GM21367 (cell line): ENCODE measurements around the gene RPA1.

Source experiments
- ATAC-seq: cut with Tn5 transposase; IDR thresholded peaks from one replicate; pipeline ENCODE4 v1.9.1; 2021; ENCODE audit not compliant: unreplicated experiment

RPA1 gene

DNA sequence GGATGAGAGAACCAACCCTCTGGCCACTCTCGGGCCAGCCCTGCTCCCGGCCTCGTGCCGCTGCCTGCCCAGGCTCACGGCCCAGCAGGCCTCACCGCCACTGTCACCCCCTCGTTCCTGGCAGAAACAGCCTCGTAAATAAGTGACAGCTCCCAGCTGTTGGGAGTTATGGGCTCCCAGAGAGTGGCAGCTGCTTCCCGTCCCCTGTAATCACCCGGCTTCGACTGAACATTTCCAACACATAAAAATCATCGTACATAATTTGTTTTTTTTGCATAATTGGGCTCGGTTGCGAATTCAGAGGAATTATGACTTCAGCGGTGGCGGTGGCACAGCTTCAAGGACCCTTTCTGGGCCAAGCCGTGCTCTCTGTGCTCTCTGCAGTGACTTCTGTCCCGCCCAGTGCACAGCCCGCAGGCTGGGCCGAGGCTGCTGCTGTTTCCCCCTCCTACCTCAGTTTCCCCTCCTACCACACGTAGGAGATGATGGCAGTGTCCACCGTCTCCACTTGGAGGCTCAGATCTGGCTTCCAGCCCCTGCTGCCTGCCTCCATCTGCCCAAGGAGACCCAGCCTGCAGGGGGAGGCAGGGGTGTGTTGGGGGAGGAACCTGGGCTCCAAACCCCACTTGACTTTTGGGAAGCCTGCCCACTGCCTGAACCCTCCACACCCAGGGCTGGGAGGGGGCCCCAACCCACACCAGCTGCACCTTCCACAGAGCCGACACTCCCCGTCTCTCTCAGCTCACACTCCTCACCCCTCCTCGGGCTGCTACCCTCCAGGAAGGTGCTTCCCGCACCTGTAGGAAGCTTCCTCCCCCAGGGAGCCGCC is 110.4 kb downstream of the RPA1 start:
- no peak for ATAC-seq

GRCh38 chr17:1940810-1941185 is 111.0 kb downstream of the RPA1 start:
- ATAC-seq, result no peak

DNA sequence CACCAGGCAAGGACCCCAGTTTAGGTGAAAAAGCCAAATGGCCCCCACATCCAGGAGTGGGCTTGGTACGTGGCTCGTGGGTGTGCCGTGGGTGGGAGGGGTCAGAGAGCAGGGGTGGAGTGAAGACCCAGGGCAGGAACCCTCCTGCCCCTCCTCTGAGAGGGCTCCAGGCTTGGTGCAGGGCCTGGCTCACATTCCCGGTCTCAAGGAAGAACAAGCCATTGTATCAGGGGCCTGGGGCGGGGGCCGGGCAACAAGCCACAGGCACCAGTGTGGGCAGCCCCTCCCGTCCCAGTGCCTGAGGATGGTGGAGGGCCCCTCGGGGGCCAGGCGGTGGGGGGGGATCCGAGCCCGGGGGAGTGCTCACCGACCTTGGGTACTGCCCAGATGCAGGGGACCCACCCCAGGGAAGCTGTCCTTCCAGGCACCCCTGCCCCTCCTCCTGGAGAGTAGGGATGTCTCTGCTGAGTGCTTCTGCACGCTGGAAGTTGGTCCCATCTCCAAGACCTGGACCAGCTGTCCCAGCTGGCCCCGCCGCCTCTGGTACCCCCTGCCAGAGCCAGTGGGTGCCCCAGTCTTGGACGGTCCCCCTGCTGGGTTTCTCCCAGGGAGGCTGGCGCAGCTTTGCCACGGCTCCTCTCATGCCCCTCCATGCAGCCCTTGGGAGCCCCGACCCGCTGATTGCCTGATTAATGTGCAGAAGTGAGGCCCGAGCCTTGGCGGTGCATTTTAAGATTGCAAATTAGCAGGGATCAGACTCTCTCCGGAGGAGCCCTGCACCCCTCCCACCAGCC is 111.7 kb downstream of the RPA1 start:
- no peak for ATAC-seq

DNA sequence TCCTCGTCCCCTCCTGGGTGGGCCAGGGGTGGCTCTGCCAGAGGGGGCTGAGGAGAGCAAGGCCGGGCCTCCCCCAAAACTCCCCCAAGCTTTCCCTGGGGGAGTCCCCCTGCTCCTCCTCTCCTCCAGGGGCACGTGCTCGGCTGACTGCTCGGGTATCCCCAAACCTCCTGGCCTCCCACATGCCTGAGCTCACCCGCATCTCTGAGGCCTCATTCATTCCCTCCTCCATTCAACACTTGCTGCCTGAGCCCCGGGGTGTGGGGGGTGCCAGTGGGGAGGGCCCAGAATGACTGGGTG is 112.2 kb downstream of the RPA1 start:
- no peak for ATAC-seq

DNA sequence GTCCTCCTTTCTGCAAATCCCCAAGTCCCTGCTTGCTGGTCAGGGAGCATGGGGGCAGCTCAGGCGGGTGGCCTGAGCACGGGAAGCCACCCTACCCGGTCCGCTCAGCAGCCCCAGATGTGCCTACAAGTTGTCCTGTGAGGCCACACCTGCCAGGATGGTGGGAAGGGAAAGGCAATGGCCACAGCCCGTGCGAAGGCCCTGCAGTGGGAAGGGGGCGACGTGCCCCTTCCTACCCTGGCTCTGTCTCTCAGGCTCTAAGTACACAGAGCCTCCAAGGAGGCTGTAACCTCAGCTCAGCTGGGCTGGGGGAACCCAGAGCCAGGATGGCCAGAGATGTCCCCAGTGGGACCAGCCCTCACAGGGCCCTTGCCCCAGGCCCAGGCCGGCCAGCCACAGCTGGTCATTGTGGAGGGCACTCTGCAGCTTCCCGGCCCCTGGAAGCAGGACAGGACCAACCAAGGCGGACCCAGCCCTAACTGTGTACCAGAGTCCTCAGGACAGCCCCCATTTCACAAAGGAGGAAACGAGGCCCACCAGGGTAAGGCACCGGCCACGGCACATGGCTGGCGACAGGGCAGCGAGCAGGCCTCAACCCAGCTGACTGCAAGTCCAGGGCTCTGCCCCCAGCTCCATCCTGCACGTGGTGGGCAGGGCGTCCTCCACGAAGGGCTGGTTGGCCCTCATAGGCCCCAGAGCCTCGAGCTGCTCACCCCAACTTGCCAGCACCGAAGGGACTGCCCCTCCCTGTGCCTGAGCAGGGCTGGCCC is 113.0 kb downstream of the RPA1 start:
- no peak for ATAC-seq

DNA sequence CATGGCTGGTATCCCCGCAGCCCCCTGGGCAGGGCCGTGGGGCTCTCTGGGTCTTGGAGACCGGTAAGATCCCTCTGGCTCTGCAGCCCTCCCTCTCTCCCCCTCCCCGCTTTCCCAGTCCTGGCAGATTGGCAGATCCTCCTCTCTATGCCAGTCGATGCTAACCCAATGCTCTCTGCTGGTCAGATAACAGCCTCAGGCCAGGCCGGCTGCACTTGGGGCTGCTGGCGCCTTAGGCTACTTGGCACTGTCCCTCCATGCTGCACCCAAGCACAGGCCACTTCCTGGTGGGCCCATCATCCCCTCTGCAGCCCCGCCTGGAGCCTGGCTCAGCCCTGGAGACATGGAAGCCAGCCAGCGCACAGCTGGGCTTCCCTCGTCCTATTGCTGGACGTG is 113.6 kb downstream of the RPA1 start:
- no peak for ATAC-seq

- ATAC-seq, result no peak
These were observed 115.8 kb downstream of the RPA1 start for GRCh38 chr17:1945621-1946020.

- ATAC-seq, result no peak
These were observed 116.5 kb downstream of the RPA1 start for GRCh38 chr17:1946021-1946932.

DNA sequence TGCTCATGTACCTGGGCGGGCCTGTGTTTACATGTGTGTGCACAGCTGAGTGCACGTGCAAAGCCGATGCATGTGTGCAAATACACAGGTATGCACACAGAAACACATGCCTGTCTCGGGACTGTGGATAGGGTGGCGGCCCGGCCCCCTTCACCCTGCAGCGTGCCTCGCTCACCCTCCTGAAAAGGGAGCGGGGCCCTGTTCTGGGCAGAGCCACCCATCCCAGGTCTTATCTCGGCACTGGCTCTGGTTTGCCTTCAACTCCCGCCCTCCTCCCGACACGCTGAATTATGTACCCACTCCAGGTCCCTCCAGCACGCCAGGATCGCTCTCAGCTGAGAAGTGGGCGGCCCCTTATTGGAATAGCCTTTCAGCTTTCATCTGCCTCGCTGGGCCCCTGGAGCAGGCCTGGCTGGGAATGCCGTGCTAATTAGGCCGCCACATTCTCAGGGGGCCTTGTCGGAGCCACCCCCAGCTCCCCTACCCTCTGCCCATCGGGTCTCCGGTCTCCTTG is 117.5 kb downstream of the RPA1 start:
- no peak for ATAC-seq

- ATAC-seq, result no peak
These were observed 118.1 kb downstream of the RPA1 start for GRCh38 chr17:1947743-1948516.

DNA sequence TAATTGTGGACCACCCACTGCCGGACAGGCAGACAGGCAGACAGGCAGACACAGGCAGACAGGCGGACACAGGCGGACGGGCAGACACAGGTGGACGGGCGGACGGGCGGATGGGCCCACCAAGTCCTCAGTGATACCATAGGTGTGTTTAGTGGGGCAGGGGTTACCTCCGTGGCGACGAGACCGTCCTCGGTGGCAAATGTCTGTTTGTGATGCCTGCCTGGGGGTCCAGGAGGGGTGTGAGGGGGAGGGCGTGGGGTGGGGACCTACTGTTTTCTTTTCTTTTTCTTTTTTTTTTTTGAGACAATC is 118.7 kb downstream of the RPA1 start:
- ATAC-seq, result no peak
